Activated gamma-delta T cell treated with Interleukin-2 at 50 U/mL for 16 hours (primary cell): ENCODE results near the gene FAM118A.
"Not testable (repeated sequence)": the region's sequence is repeated elsewhere in the genome, so short reads cannot be mapped to it uniquely, and the experiment has no call there.

ENCODE experiments used
- DNase-seq: peaks from one replicate; pipeline ENCODE4 v3.0.0-alpha.2; 2020

The FAM118A gene

DNA sequence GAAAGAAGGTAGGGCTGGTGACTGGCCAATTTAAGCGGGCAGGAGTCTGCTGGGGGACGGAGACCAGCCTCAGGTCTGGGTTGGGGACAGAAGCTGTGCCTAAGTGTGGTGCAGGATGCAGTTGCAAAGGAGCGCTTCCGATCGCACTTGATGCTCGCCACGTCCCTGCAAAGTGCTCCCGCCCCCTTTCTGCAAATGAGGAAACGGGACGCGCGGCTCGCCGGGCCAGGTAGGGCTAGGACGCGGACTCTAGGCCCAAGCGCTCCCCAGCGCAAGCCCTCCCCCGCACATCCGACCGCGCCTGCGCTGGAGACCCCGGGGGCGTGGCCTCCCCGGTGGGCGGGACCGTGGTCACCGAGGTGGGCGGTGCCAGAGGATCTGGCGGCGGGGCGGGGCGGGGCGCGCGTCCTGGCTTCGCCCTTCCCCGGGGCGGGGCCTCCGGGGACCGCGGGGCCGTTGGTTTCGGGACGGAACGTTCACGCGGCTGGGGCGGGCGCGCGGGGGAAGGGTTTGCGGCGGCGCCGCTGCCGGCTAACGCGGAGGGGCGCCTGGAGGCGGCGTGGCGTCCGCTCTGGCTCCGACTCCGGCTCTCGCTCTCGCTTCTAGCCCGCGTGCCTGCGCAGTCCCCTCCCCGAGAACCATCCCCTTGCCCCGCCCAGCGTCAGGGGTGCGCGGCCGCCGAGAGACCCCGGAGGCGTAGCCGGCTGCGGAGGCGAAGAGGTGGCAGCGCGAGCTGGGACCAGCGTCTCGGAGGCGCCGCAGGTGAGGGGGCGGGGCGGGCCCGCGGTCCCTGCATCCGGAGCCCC is at the start of gene FAM118A:
FAM118A (plus strand) TSS at position 513 of the 806 bp plus-strand sequence. CDS start 12,446 bp downstream, outside the sequence.
- DNase-seq: peak; percentile 98

DNA sequence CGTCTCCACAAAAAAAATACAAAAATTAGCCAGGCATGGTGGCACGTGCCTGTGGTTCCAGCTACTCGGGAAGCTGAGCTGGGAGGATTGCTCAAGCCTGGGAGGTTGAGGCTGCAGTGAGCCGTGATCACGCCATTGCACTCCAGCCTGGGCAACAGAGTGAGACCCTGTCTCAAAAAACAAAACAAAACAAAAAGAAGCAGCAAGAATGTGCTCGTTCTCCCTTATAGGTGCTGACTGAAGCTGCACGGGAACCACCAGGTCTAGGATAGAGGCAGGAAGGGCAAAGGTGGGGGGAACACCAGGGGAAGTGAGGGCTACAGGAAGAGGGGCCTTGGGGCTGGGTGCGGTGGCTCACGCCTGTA is 49.4 kb upstream of the FAM118A start:
- not testable (repeated sequence) for DNase-seq

DNA sequence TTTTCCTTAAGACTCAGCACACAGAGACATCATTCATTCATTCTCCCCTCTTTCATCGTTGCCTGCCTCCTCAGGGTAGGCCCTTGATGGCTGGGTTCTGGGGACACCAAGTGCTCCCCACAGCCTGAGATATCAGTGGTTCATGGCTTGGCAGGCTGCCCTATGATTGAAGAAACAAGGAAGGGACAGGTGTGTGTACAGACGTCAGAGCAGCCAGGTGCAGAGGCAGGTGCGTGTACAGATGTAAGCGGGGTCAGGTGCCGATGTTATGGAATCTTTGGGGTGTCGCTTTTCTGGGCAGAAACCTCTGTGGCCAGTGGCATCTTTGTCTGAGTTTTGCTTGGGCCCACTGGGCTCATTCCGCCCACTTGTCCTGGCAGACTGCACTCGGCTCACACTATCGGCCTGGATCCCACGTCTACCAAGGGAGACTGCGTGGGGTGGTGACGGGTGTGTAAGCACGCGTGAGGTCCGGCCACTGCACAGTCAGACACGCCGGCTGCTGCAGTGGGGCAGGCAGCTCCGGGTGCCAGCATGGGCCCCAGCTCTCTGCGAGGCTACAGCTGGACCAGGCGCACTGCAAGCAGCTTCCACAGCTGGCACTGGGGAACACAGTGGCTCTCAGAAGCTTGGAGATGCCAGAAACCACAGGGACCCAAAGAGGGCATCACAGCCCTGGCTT is 48.2 kb upstream of the FAM118A start:
- DNase-seq: no peak

DNA sequence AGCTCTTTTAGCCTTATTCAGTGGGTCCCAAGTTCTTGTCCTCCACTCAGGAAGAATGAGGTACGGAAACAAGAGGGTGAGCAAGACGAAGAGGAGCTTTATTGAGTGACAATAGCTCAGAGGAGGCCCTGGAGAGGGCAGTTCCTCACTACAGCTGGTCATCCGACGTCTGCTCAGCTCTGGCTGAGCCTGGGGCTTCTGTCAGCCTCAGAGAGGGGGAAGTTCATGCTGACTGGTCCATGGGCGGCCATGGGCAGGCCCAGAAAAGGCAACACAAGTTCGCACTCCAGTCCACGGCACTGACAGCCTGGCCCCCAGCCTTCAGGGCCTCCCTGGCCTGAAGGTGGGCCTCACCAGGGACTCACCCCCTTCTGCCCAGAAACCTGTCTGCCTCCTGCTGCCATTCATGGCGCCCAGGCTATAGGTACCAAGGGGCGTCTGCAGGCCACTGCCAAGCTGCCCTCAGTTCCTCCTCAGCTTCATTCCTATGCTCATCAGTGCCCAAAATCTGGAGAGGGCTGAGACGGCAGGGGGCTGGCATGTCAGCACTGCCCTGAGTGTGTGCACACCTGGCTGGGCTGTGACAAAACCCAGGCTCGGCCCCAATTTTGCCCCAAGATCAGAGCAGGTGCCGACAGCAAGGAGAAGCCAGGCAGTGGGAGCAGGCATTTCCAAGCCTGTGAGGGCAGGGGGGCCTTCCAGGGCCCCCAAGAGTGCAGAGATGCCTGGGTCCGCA is 47.4 kb upstream of the FAM118A start:
- no peak for DNase-seq

DNA sequence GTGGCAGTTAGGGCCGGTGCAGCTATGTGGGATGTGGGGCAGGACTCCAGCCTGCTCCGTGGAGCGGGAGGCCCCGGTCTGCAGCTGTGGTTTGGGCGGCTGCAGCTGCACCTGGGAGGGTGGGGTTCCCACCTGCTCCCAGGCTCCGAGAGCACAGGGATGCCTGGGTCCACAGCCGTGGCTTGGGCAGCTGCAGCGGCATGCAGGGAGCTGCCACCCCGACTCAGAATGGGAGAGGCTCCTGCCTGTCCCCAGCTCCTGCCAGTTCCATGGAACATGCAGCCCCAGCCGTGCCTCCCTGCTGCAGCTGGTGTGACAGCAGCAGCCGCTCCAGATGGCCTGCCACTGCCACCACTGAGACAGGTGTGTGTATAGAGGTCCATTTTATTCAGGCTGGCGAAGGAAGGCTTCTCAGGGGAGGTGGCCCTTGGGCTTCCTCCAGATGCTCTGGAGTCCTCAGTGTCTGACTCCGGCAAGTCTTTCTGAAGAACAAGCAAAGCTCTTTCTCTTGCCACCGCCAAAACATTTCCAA is 46.7 kb upstream of the FAM118A start:
- no peak for DNase-seq

DNA sequence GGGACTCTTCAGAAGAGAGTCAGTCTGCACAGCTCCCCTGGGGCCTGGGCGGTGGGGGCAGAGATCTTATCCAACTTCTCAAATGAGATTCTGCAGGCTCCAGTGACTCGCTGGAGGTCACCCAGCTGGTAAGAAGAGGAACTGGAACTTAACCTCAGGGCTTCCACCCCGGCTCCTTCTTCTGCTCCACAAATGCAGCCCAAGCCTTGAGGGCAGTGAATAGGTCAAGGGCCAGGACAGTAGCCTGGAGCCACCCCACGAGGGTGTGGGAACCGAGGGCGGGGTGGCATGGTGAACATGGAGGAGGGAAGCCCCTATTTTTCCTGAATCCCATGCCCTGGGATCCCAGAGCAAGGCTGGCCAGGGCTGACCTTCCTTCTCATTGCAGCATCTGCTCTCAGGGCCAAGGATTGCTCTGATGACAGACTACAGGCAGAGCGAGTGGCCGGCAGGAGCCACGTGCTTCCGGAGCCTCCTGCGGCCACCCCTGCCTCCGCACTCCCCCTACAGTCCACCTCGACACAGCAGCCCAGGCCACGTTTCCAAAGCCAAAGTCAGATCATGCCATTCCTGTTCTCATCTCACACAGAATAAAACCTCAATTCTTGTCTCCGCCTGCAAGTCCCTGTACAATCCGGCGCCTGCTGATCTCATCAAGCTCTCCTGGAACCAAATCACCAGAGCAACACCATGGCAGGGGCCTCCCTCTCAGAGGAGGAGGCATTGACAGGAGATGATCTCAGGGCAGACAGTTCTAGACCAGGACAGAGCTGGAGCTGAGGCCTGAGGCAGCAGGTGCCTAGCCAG is 46.1 kb upstream of the FAM118A start:
- DNase-seq: no peak

DNA sequence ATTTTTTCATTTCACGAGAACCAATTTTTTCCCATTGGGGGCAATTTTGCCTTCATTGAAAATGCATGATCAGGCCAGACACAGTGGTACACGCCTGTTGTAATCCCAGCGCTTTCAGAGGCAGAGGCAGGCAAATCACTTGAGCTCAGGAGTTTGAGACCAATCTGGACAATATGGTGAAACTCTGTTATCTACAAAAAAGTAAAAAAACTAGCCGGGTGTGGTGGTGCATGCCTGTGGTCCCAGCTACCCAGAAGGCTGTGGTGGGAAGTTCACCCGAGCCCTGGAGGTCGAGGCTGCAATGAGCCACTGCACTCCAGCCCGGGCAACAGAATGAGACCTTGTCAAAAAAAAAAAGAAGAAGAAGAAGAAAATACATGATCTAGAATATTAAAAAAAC is 44.2 kb upstream of the FAM118A start:
- DNase-seq: no peak

DNA sequence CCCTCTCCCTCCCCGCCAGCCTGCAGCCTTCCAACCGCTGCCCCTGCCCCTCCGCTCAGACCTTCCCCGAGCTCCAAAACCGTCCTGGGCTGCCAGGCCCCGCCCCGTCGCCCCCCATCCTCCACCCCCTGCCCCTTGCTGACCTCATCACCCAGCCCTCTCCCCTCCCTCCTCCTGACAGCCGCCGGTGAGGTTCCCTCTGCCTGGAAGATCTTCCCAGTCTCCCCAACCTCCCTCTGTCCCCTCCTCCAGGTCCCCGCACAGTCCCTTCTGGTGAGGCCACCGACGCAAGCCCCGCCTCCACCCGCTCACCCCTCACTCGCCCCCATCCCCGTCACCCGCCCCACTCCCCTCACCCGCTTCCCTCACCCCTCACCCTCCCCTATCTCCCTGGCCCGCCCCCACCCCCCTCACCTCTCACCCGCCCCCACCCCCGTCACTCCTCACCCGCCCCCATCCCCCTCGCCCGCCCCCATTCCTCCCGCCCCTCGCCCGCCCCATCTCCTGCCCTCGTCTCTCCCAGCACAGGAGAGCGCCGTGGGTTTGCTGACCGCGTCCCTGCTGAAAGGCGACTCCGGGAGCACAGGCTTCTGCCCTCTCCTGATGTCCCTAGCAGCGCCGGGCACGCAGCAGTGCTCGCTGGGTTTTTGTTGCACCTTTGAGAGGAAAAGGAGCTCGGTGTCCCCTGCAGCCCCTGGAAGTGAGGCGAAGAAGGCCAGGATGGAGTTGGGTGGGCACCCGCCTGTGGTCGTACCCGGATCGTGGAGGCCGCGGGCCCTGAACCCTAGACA is 41.4 kb upstream of the FAM118A start:
- DNase-seq: no peak

DNA sequence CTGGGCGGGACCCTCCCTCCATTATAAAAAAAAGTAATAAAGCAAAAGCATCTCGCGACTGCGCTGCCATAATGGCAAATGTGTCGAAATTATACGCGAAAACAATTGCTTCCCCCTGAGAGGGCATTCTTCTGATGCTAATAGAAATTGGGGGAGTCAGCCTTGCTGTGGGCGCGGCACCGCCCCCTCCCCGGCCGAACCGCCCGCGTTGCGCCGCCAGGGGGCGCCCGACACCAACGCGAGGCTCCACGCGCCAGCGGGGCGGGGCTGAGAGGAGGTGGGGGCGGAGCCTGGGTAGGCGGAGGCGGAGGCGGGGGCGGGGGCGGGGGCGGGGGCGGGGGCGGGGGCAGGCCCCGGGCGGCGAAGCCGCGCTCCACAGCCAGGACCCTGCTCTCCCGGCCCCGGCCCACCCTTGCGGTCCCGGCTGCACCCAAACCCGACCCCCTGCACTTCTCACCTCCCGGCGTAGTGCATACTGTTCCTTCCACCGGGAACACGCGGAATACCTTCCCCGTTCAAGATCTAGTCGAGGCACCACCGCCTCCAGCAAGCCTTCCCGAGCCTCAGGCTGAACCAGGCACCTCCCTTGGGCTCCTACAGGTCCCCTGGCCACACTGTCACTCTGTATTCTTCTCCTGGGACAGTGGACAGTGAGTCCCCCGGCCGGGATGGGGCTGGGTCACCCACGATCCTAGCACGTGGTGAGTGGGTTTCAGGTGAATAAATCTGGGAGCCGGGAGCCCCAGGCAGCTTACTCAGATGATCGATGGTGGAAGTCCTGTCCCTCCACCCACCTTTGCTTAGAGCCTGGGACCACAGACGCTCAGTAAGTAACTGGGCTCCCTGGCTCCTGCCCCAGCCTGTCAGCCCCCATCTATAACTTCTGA is 40.5 kb upstream of the FAM118A start:
- DNase-seq: peak; percentile 93

DNA sequence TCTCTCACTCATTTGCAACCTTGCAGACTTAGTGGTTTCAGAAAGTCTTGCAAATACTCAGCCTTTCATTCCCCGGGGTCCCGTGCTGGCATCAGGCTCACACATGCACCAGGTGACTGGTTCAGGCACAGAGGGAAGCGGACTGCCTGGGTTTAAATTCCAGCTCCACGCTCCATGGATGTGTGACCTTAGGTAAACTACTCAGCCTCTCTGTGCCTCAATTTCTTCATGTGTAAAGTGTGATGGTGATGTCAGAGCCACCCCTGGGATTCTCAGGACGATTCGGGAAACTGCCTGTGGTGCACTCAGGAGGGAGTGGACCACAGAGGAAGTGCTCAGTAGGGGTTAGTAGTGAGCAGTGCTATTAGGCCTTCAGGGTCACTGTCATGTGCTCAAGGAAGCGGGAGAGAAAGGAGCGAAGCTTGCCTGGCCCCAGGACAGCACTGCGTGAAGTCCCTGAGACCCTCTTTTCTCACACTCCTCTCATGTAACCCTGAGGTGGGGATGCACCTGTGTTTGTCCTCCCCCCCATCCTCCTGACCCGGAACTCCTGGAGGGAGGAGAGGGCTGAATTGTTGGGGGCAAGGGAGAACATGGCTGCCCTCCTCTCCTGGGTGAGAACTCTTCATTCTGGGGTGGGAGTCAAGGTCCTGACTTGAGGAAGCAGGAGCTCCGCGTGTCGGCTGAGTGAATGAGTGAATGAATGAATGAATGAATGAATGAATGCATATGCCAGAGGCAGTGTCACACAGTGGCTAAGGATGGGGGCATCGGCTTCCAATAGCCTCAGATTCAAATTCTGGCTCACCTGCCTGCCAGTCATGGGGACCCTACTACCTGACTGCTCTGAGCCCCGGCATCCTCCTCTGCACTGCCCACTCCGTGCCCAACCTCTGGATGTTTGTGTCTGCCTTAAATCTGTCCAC is 39.4 kb upstream of the FAM118A start:
- no peak for DNase-seq

DNA sequence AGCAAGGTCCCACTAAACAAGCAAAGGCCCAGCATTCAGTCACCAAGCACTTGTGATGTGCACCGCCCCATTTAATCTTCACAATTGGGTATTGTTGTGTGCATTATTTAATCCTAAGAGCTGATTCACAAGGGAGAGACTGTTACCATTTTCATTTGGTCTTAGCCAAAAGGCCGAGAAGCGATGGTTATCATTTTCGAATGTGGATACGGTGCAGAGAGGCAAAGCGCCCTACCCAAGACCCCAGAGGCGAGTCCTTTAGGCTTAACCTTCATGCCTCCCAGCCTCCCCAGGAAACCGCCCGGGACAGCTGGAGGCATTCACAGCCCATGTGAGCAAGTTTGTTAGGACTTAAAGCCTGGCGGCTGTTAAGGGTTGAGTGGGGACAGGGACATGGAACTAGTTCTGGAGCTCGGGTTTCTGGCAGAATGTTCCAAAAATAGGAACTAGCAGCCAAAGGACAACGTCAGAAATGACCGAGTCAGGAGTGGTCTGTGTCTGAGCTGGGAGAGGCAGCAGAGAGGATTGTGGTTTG is 38.0 kb upstream of the FAM118A start:
- no peak for DNase-seq

DNA sequence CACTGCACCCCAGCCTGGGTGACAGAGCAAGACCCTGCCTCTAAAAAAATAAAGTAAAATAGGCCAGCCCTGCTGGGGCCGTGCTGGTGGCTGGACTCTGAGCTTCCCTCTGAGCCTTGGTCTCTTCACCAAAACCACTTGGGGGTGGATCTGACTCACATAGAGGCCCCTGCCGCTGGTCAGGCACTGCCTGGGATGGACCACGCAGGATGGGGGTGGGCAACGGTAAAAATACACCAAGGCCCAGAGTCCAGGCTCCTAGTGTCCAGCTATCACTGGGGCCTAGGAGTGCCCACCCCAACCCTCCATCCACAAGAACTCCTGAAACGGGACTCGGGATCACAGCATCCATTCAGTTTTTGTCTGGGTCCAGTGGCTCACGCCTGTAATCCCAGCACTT is 37.2 kb upstream of the FAM118A start:
- DNase-seq: no peak

DNA sequence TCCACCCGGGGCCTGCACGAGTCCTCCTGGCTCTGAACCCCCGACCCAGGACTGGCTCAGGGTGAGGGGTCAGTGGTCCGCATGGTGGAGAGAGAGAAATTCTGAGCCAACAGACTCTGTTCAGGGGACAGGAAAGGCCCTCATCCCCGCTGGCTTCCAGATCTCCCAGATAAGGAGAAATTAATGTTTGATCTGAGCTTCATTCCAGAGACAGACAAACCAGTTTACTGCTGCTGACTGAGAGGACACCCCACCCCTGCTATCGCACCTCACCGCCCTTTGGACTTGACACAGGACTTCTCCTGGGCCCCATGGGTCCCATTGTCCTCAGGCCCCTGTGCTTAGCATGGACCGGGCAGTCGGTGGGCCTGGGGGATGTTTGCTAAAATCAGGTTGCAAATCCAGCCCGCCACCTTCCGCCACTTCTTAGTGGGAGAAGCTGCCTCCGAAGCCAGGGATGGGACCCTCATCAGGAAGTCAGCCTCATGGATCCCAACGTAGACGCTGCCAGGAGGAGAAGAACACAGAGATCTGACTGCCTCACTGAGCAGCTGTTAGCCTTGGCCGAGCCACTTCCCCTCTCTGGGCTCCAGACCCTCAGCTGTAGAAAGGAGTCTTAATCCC is 36.2 kb upstream of the FAM118A start:
- DNase-seq: no peak

DNA sequence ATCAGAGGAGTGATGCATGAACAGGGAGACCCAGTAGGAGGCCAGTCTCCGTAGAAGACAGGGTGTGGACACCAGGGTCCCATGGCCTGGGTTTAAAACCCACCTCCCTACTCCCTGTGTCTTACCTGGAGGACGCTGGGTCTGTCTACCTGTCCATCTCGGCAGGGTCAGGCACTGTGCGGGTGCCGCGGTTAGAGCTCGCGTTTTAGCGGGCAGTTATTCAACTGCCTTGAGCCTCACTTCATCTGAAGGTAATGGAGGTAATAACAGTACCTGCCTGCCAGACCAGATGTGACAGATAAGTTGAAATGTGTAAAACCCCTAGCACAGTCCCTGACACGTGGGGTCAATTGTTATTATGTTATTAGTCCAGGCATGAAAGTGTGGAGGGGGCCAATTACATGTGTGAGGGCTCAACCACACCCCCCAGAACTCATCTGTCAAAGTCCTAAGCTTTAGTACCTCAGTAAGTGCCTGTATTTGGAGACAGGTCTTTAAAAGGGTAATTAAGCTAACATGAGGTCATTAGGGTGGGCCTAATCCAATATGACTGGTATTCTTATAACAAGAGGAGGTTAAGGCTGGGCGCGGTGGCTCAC is 33.1 kb upstream of the FAM118A start:
- no peak for DNase-seq

DNA sequence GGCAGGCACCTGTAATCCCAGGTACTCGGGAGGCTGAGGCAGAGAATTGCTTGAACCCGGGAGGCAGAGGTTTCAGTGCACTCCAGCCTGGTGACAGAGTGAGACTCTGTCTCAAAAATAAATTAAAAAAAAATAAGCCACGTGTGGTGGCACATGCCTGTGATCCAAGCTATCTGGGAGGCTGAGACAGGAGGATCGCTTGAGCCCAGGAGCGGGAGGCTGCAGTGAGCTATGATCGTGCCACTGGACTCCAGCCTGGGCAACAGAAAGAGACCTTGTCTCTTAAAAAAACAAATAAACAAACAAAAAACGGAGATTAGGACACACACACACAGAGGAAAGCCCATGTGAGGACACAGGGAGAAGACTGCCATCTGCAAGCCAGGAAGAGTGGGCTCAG is 32.0 kb upstream of the FAM118A start:
- DNase-seq: not testable (repeated sequence)

DNA sequence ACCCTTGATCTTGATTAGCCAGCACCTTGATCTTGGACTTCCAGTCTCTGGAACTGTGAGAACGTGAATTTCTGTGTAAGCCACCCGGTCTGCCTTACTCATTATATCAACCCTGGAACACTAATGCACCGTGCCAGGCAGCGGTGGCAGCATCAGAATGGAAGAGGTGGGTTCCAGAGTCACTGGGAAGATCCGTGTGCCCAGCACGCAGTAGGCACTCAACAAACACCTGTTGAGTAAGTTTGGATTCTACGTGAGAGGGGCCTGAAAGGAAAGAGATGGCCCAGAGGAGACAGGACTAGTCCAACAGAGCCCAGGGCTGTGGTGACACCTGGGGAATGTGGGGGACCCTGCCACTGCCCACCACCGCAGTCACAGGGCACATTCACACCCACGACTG is 31.6 kb upstream of the FAM118A start:
- DNase-seq: no peak

DNA sequence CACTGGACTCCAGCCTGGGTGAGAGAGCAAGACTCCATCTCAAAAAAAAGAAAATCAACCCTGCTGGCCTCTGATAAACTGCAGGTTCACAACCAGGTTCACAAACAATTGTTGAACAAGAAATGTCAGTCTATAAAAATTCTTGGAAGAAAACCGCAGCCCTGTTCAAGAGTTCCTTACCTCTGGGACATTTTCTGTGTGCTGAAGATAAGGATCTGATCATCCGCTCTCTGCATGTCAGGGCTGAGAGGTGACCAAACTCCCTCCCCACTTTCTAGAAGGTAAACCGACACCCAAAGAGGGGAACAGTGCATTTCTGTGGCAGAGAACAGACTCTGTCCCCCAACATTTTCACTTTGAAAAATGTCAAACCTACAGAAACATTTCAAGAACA is 29.1 kb upstream of the FAM118A start:
- no peak for DNase-seq

DNA sequence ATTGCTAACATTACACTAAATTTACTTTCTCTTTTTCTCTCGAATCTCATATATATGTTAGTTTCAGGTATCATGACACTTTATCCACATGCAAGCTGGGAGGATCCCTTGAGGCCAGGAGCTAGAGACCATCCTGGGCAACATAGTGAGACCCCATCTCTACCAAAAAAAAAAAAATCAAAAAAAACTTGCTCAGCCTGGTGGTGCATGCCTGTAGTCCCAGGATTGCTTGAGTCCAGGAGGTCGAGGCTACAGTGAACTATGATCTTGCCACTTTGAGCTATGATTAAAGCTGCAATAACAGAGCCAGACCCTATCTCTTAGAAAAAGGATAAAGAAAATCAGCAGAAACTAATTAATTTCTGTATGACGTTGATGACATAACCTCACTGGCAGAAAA is 28.7 kb upstream of the FAM118A start:
- no peak for DNase-seq
